ENCODE data around the gene SCFD2.

DNA sequence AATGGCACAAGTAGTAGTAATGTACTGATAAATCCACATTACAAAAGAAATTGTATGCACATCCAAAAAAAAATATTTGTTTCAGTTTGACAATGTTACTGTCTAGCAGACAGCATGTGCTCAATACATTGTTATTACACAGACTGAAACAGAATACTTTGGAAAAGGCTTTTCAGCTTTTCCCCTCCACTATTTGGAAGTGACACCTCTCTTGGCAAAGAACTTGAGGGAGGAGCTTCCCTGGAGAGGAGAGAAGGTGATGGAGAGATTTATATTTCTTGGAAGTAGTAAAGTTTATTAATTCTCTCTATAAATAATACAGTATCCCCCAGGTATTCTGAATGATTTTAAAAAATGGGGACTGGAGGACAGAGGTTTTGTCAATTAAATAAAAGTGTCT is 131.8 kb downstream of the SCFD2 start:
- TF ChIP-seq, protein P1, sequence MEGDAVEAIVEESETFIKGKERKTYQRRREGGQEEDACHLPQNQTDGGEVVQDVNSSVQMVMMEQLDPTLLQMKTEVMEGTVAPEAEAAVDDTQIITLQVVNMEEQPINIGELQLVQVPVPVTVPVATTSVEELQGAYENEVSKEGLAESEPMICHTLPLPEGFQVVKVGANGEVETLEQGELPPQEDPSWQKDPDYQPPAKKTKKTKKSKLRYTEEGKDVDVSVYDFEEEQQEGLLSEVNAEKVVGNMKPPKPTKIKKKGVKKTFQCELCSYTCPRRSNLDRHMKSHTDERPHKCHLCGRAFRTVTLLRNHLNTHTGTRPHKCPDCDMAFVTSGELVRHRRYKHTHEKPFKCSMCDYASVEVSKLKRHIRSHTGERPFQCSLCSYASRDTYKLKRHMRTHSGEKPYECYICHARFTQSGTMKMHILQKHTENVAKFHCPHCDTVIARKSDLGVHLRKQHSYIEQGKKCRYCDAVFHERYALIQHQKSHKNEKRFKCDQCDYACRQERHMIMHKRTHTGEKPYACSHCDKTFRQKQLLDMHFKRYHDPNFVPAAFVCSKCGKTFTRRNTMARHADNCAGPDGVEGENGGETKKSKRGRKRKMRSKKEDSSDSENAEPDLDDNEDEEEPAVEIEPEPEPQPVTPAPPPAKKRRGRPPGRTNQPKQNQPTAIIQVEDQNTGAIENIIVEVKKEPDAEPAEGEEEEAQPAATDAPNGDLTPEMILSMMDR (conservative IDR thresholded peaks at IDR 0.05; ENCODE audit: low read depth, low read length) = no peak
- no peak for TF ChIP-seq EZH2 (IDR thresholded peaks at IDR 0.05; ENCODE audit: low read length, unreplicated experiment)

All from PC-3 (cell line).